IMR-90 (cell line): Measurements from ENCODE around the gene MON2. TPM values are rescaled to one million over a fixed set of nuclear protein-coding genes. Genes with fewer than 3 reads are reported as not detected.

Source experiments
- ATAC-seq: fragments of 200-7000 bp; cut with Tn5 transposase; 2 replicates; pipeline ENCODE4 v1.9.1; 2020; ENCODE audit warnings: low read depth, mild to moderate bottlenecking, moderate library complexity
- BruUV-seq: library from RNA; stranded (reverse); fragments of 400-500 nt; replicated peaks from 2 replicates; lab custom pipeline; 2021; lab: Mats Ljungman, UMichigan
- CTCF ChIA-PET: fragments of 300-600 bp; formaldehyde crosslinking; extraction: SDS; loops from one replicate; lab custom pipeline; 2021; ENCODE audit warnings: antibody characterized with exemption; lab: Yijun Ruan, JAX
- POLR2A ChIA-PET: fragments of 300-600 bp; sonication (Branson Sonifier 250); formaldehyde crosslinking; loops from one replicate; lab custom pipeline; 2022; ENCODE audit warnings: antibody characterized with exemption; ENCODE audit not compliant: unreplicated experiment; lab: Charles Lee
- DNase-seq: peaks from one replicate; pipeline ENCODE4 v3.0.0; 2013
- H2AFZ ChIP-seq: replicated peaks from 2 replicates; pipeline ENCODE3; 2013; ENCODE audit warnings: low read length, mild to moderate bottlenecking; ENCODE audit not compliant: poor library complexity
- H2AK5ac ChIP-seq: 2 replicates; pipeline ENCODE4 v1.6.1; 2013; ENCODE audit warnings: low read depth, low read length, inconsistent platforms
- H2AK9ac ChIP-seq: replicated peaks from 2 replicates; pipeline ENCODE3; 2013; ENCODE audit warnings: mild to moderate bottlenecking, low read depth, low read length, moderate library complexity; ENCODE audit not compliant: poor library complexity
- H2BK120ac ChIP-seq: 2 replicates; pipeline ENCODE4 v1.6.1; 2013; ENCODE audit warnings: low read depth, low read length, inconsistent platforms
- H2BK15ac ChIP-seq: 3 replicates; pipeline ENCODE4 v1.6.1; 2013; ENCODE audit warnings: low read depth, low read length, inconsistent platforms
- H2BK20ac ChIP-seq: 2 replicates; pipeline ENCODE4 v1.6.1; 2013; ENCODE audit warnings: low read depth, mild to moderate bottlenecking, inconsistent platforms, low read length, moderate library complexity
- H2BK5ac ChIP-seq: 2 replicates; pipeline ENCODE4 v1.6.1; 2013; ENCODE audit warnings: mild to moderate bottlenecking, low read depth, low read length, inconsistent platforms; ENCODE audit not compliant: poor library complexity, severe bottlenecking
- H3K14ac ChIP-seq: replicated peaks from 2 replicates; pipeline ENCODE4 v1.6.1; 2013; ENCODE audit warnings: low read depth, low read length, inconsistent platforms
- H3K18ac ChIP-seq: 2 replicates; pipeline ENCODE4 v1.6.1; 2013; ENCODE audit warnings: low read depth, low read length, control low read depth
- H3K23ac ChIP-seq: 2 replicates; pipeline ENCODE4 v1.6.1; 2013; ENCODE audit warnings: low read depth, low read length, inconsistent platforms
- H3K27ac ChIP-seq: 2 replicates; pipeline ENCODE4 v1.5.1; 2013; ENCODE audit warnings: mild to moderate bottlenecking, control low read depth, low read length; ENCODE audit not compliant: insufficient read depth
- H3K27me3 ChIP-seq: 2 replicates; pipeline ENCODE4 v1.6.1; 2013; ENCODE audit warnings: low read length; ENCODE audit not compliant: control insufficient read depth, insufficient read depth
- H3K36me3 ChIP-seq: 2 replicates; pipeline ENCODE4 v1.6.1; 2013; ENCODE audit warnings: low read length, mixed read lengths; ENCODE audit not compliant: control insufficient read depth, insufficient read depth
- H3K4ac ChIP-seq: 2 replicates; pipeline ENCODE4 v1.6.1; 2013; ENCODE audit warnings: low read depth, low read length, inconsistent platforms
- H3K4me1 ChIP-seq: 2 replicates; pipeline ENCODE4 v1.6.1; 2013; ENCODE audit warnings: low read length, mixed read lengths; ENCODE audit not compliant: control insufficient read depth, insufficient read depth
- H3K4me2 ChIP-seq: 2 replicates; pipeline ENCODE4 v1.6.1; 2013; ENCODE audit warnings: low read depth, mild to moderate bottlenecking, control low read depth, low read length, moderate library complexity
- H3K4me3 ChIP-seq: 2 replicates; pipeline ENCODE4 v1.5.1; 2013; ENCODE audit warnings: low read depth, mild to moderate bottlenecking, control low read depth, low read length, moderate library complexity; ENCODE audit not compliant: insufficient read depth
- H3K56ac ChIP-seq: 2 replicates; pipeline ENCODE4 v1.6.1; 2013; ENCODE audit warnings: low read length, inconsistent platforms; ENCODE audit not compliant: insufficient read depth; ENCODE audit errors: extremely low read depth
- H3K79me1 ChIP-seq, 2 experiments: 2 replicates each; pipeline ENCODE4 v1.6.1; 2013; ENCODE audit warnings: low read length in 2 of 2, inconsistent platforms in 1 of 2, low read depth in 1 of 2
- H3K9ac ChIP-seq: 2 replicates; pipeline ENCODE4 v1.6.1; 2013; ENCODE audit warnings: low read depth, low read length, control low read depth
- H3K9me1 ChIP-seq: 2 replicates; pipeline ENCODE4 v1.6.1; 2013; ENCODE audit warnings: low read length, inconsistent platforms; ENCODE audit not compliant: insufficient read depth
- H3K9me3 ChIP-seq: 2 replicates; pipeline ENCODE4 v1.6.1; 2013; ENCODE audit warnings: low read length; ENCODE audit not compliant: control insufficient read depth, insufficient read depth
- H4K20me1 ChIP-seq: 2 replicates; pipeline ENCODE4 v1.6.1; 2013; ENCODE audit warnings: low read length, inconsistent platforms; ENCODE audit not compliant: insufficient read depth
- H4K5ac ChIP-seq: 2 replicates; pipeline ENCODE4 v1.6.1; 2013; ENCODE audit warnings: mild to moderate bottlenecking, low read depth, low read length, control low read depth
- H4K8ac ChIP-seq, 2 experiments: 2 replicates each; pipeline ENCODE4 v1.6.1; 2013; ENCODE audit warnings: low read depth in 2 of 2, low read length in 2 of 2, control low read depth in 1 of 2, inconsistent platforms in 1 of 2
- H4K91ac ChIP-seq: 2 replicates; pipeline ENCODE4 v1.6.1; 2013; ENCODE audit warnings: low read depth, low read length, inconsistent platforms; ENCODE audit not compliant: insufficient read depth
- BHLHE40 ChIP-seq: fragments of 150-350 bp; IDR thresholded peaks from 2 replicates; pipeline ENCODE4 v1.6.1; 2016; ENCODE audit warnings: mild to moderate bottlenecking, low read depth, low read length
- CEBPB ChIP-seq: IDR thresholded peaks from 2 replicates; pipeline ENCODE4 v1.6.1; 2012; ENCODE audit warnings: low read depth, low read length, improper control_type of control experiment
- CHD1 ChIP-seq: IDR thresholded peaks from 2 replicates; pipeline ENCODE4 v1.6.1; 2012; ENCODE audit warnings: low read depth, low read length, improper control_type of control experiment
- FOS ChIP-seq: fragments of 150-350 bp; IDR thresholded peaks from 2 replicates; pipeline ENCODE4 v1.6.1; 2016; ENCODE audit warnings: low read depth, low read length
- MAFK ChIP-seq: IDR thresholded peaks from 2 replicates; pipeline ENCODE4 v1.6.1; 2012; ENCODE audit warnings: low read depth, low read length, improper control_type of control experiment
- MAZ ChIP-seq: IDR thresholded peaks from 2 replicates; pipeline ENCODE4 v1.6.1; 2012; ENCODE audit warnings: low read depth, mild to moderate bottlenecking, low read length, improper control_type of control experiment, moderate library complexity, borderline replicate concordance
- MXI1 ChIP-seq: IDR thresholded peaks from 2 replicates; pipeline ENCODE4 v1.6.1; 2012; ENCODE audit warnings: low read depth, mild to moderate bottlenecking, low read length, moderate library complexity, borderline replicate concordance
- NFE2L2 ChIP-seq: fragments of 150-350 bp; IDR thresholded peaks from 2 replicates; pipeline ENCODE4 v1.6.1; 2016; ENCODE audit warnings: low read depth, mild to moderate bottlenecking, low read length
- POLR2A ChIP-seq: IDR thresholded peaks from 2 replicates; pipeline ENCODE4 v1.6.1; 2012; ENCODE audit warnings: mild to moderate bottlenecking, low read depth, low read length
- RAD21 ChIP-seq: IDR thresholded peaks from 2 replicates; pipeline ENCODE4 v1.6.1; 2012; ENCODE audit warnings: low read length, improper control_type of control experiment
- RCOR1 ChIP-seq: IDR thresholded peaks from 2 replicates; pipeline ENCODE4 v1.6.1; 2012; ENCODE audit warnings: mild to moderate bottlenecking, low read length, improper control_type of control experiment; ENCODE audit not compliant: insufficient replicate concordance
- RFX5 ChIP-seq: IDR thresholded peaks from 2 replicates; pipeline ENCODE4 v1.8.0; 2012; ENCODE audit warnings: low read depth, mild to moderate bottlenecking, low read length, moderate library complexity
- SMC3 ChIP-seq: fragments of 150-350 bp; IDR thresholded peaks from 2 replicates; pipeline ENCODE4 v1.6.1; 2016; ENCODE audit warnings: low read depth, mild to moderate bottlenecking, antibody characterized with exemption, low read length, moderate library complexity
- WGBS, 2 experiments: methylation state at CpG; one replicate each; pipeline versions ENCODE4 v1.1.5 to v1.1.7; 2013; ENCODE audit warnings: missing lambda C conversion rate in 2 of 2; ENCODE audit not compliant: insufficient read length in 1 of 2; ENCODE audit errors: extremely low coverage in 2 of 2; 5-methylcytosine and 5-hydroxymethylcytosine counted together
- dilution Hi-C: fragments of 300-500 bp; cut with HindIII; formaldehyde crosslinking; loops from one replicate; pipeline ENCODE4 v1.14.3; 2018; ENCODE audit warnings: low sequenced_read_pairs; ENCODE audit not compliant: unreplicated experiment
- in situ Hi-C: fragments of 300-500 bp; cut with MboI; formaldehyde crosslinking; loops from 3 replicates; pipeline ENCODE4 v1.14.3; 2019; ENCODE audit warnings: low sequenced_read_pairs, inconsistent platforms, mixed read lengths
- intact Hi-C: fragments of 100-400 bp; cut with micrococcal nuclease; formaldehyde crosslinking; loops from 2 replicates; pipeline ENCODE4 v1.10.0; 2022
- polyA plus RNA-seq, 3 experiments: library from polyadenylated mRNA; depleted of rRNA; stranded (reverse); fragments of >200 nt; gene quantifications; 2 replicates each; pipeline ENCODE4 v1.2.3, GENCODE V29; 2012; ENCODE audit warnings: low replicate concordance in 1 of 3
- total RNA-seq: library from RNA; depleted of rRNA; stranded (reverse); fragments of >200 nt; gene quantifications from 2 replicates; pipeline ENCODE4 v1.2.3, GENCODE V29; 2012
- TF ChIP-seq, protein P1 (sequence below): fragments of 150-350 bp; IDR thresholded peaks from 2 replicates; pipeline ENCODE4 v1.6.1; 2017; ENCODE audit warnings: mild to moderate bottlenecking, antibody characterized with exemption, low read length, low read depth
- TF ChIP-seq, protein P2 (sequence below): fragments of 150-350 bp; IDR thresholded peaks from 2 replicates; pipeline ENCODE4 v1.6.1; 2016; ENCODE audit warnings: low read depth, mild to moderate bottlenecking, low read length, moderate library complexity, borderline replicate concordance
- TF ChIP-seq, protein P3 (sequence below): conservative IDR thresholded peaks from 2 replicates; pipeline ENCODE4 v1.5.1; 2012; ENCODE audit warnings: mild to moderate bottlenecking, low read depth, low read length, improper control_type of control experiment

Gene MON2
- total and polyA plus RNA-seq, 2 of the 4 experiments (the other 2 are of a cell fraction): 13.2 to 39.3 TPM

DNA sequence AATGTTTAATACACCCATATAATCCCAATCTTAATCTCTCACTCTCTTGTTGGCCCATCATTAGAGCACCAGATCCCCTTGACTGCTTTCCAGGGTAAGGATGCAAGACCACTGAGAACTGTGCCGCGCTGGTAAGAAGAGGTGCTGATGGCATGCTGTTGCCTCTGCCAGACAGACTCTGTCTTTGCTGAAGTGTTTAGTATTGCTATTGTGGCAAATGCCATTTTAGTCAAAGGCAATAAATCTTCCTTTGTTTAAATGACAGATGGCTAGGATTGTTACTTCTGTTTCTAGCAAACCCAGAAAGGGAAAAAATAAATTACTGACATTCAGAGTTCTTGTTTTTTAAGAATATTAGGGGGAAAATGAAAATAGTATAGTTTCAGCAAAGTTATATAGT, 152.3 kb downstream of the MON2 start:
- dilution Hi-C loops (no loop called here), intact Hi-C loops (no loop called here), in situ Hi-C loops (no loop called here)
- Histone ChIP-seq H3K4me1 (no peaks in the 10 kb centered on the region), H2BK15ac (no peak overlapping the region), H4K20me1 (no peaks in the 10 kb centered on the region), H3K18ac (no peak overlapping the region), H2AK5ac (no peak overlapping the region), H3K9me1 (peaks cover 3% of the 10 kb centered on the region; the same call in 1 of the 2 replicates), H4K8ac (no peak overlapping the region), H4K5ac (no peak overlapping the region), H3K9me3 (no peaks in the 10 kb centered on the region), H3K4me3 (no peak overlapping the region), H2BK20ac (no peak overlapping the region), H3K56ac (no peak overlapping the region), H3K9ac (no peak overlapping the region), H3K14ac (no peak overlapping the region), H3K79me1 (peaks cover 0 to 5% of the 10 kb centered on the region in 2 experiments; a peak in 1 of 4 replicates), H3K36me3 (peaks cover 2% of the 10 kb centered on the region; the same call in 1 of the 2 replicates), H4K91ac (no peak overlapping the region), H2AK9ac (no peak overlapping the region), H2BK120ac (no peak overlapping the region), H3K27me3 (no peaks in the 10 kb centered on the region), H3K4ac (no peak overlapping the region), H2AFZ (no peak overlapping the region), H3K23ac (no peak overlapping the region), H3K4me2 (no peak overlapping the region), H2BK5ac (no peak overlapping the region), H3K27ac (no peak overlapping the region)
- CTCF ChIA-PET: interaction anchor here (0.6 kb wide), 2 partner anchors 22 to 34 kb away, joined by 3 to 7 read pairs; no protein-coding TSS in a partner anchor
- BruUV-seq: no TSS peak
- POLR2A ChIA-PET: no interaction called here
- WGBS, 2 experiments: no CpG with 5 or more reads among the region's 2 CpGs
- TF ChIP-seq RFX5 (no peak), NFE2L2 (no peak), FOS (no peak), SMC3 (no peak), MAZ (no peak), MAFK (no peak), MXI1 (no peak), CEBPB (no peak), RCOR1 (no peak), RAD21 (no peak), BHLHE40 (no peak), CHD1 (no peak), POLR2A (no peak)
- TF ChIP-seq, protein P1, sequence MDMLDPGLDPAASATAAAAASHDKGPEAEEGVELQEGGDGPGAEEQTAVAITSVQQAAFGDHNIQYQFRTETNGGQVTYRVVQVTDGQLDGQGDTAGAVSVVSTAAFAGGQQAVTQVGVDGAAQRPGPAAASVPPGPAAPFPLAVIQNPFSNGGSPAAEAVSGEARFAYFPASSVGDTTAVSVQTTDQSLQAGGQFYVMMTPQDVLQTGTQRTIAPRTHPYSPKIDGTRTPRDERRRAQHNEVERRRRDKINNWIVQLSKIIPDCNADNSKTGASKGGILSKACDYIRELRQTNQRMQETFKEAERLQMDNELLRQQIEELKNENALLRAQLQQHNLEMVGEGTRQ: no peak
- TF ChIP-seq, protein P2, sequence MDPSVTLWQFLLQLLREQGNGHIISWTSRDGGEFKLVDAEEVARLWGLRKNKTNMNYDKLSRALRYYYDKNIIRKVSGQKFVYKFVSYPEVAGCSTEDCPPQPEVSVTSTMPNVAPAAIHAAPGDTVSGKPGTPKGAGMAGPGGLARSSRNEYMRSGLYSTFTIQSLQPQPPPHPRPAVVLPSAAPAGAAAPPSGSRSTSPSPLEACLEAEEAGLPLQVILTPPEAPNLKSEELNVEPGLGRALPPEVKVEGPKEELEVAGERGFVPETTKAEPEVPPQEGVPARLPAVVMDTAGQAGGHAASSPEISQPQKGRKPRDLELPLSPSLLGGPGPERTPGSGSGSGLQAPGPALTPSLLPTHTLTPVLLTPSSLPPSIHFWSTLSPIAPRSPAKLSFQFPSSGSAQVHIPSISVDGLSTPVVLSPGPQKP: no peak
- TF ChIP-seq, protein P3, sequence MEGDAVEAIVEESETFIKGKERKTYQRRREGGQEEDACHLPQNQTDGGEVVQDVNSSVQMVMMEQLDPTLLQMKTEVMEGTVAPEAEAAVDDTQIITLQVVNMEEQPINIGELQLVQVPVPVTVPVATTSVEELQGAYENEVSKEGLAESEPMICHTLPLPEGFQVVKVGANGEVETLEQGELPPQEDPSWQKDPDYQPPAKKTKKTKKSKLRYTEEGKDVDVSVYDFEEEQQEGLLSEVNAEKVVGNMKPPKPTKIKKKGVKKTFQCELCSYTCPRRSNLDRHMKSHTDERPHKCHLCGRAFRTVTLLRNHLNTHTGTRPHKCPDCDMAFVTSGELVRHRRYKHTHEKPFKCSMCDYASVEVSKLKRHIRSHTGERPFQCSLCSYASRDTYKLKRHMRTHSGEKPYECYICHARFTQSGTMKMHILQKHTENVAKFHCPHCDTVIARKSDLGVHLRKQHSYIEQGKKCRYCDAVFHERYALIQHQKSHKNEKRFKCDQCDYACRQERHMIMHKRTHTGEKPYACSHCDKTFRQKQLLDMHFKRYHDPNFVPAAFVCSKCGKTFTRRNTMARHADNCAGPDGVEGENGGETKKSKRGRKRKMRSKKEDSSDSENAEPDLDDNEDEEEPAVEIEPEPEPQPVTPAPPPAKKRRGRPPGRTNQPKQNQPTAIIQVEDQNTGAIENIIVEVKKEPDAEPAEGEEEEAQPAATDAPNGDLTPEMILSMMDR: no peak
- DNase-seq (no peak), ATAC-seq (no peak)
